HepG2 (cell line): ENCODE results near the gene RPP21. TPM values are rescaled to one million over a fixed set of nuclear protein-coding genes. Genes with fewer than 3 reads are reported as not detected.

Source experiments
- ARNT ChIP-seq: fragments of 450-650 bp; IDR thresholded peaks from 2 replicates; pipeline ENCODE4 v1.6.1; 2017
- CENPX ChIP-seq: sonication (generic); formaldehyde crosslinking; IDR thresholded peaks from 2 replicates; pipeline ENCODE4 v1.9.0; 2021; ENCODE audit warnings: mild to moderate bottlenecking, missing genetic modification reagents, moderate library complexity
- DBP ChIP-seq: sonication (generic); formaldehyde crosslinking; IDR thresholded peaks from 2 replicates; pipeline ENCODE4 v1.4.0; 2020; ENCODE audit warnings: missing genetic modification reagents; ENCODE audit errors: not compliant biosample characterization
- DPF2 ChIP-seq: sonication (generic); formaldehyde crosslinking; IDR thresholded peaks from 2 replicates; pipeline ENCODE4 v1.4.0; 2020; ENCODE audit warnings: mild to moderate bottlenecking, low read depth, missing genetic modification reagents, borderline replicate concordance
- GATAD2A ChIP-seq: IDR thresholded peaks from 2 replicates; pipeline ENCODE4 v1.6.1; 2016
- GTF3A ChIP-seq: sonication (generic); formaldehyde crosslinking; conservative IDR thresholded peaks from 2 replicates; pipeline ENCODE4 v1.4.0; 2020; ENCODE audit warnings: mild to moderate bottlenecking, missing genetic modification reagents
- HMGXB3 ChIP-seq: sonication (generic); formaldehyde crosslinking; IDR thresholded peaks from 2 replicates; pipeline ENCODE4 v1.4.0; 2020; ENCODE audit warnings: missing genetic modification reagents, borderline replicate concordance
- KAT2B ChIP-seq: fragments of 150-350 bp; IDR thresholded peaks from 2 replicates; pipeline ENCODE4 v1.6.1; 2014; ENCODE audit warnings: low read depth, low read length, borderline replicate concordance
- POGZ ChIP-seq: sonication (generic); formaldehyde crosslinking; IDR thresholded peaks from 2 replicates; pipeline ENCODE4 v1.4.0; 2020; ENCODE audit warnings: mild to moderate bottlenecking, missing genetic modification reagents
- RFX1 ChIP-seq: fragments of 450-650 bp; IDR thresholded peaks from 2 replicates; pipeline ENCODE4 v1.6.1; 2017
- ZBTB38 ChIP-seq: sonication (generic); formaldehyde crosslinking; IDR thresholded peaks from 2 replicates; pipeline ENCODE4 v1.5.1; 2020; ENCODE audit warnings: mild to moderate bottlenecking, missing genetic modification reagents
- ZBTB7B ChIP-seq: sonication (generic); formaldehyde crosslinking; IDR thresholded peaks from 2 replicates; pipeline ENCODE4 v1.4.0; 2020; ENCODE audit warnings: missing genetic modification reagents
- ZFP36L2 ChIP-seq: sonication (generic); formaldehyde crosslinking; IDR thresholded peaks from 2 replicates; pipeline ENCODE4 v1.4.0; 2020; ENCODE audit warnings: missing genetic modification reagents
- ZMYM2 ChIP-seq: sonication (generic); formaldehyde crosslinking; IDR thresholded peaks from 2 replicates; pipeline ENCODE4 v1.8.0; 2022; ENCODE audit warnings: mild to moderate bottlenecking, missing genetic modification reagents
- ZNF143 ChIP-seq: sonication (generic); formaldehyde crosslinking; IDR thresholded peaks from 2 replicates; pipeline ENCODE4 v1.4.0; 2020; ENCODE audit warnings: missing genetic modification reagents
- ZNF207 ChIP-seq: fragments of 450-650 bp; IDR thresholded peaks from 2 replicates; pipeline ENCODE4 v1.6.1; 2016; ENCODE audit warnings: antibody characterized with exemption, borderline replicate concordance
- ZNF232 ChIP-seq: sonication (generic); formaldehyde crosslinking; IDR thresholded peaks from 2 replicates; pipeline ENCODE4 v1.4.0; 2020; ENCODE audit warnings: missing genetic modification reagents, borderline replicate concordance
- ZNF577 ChIP-seq: sonication (generic); formaldehyde crosslinking; IDR thresholded peaks from 2 replicates; pipeline ENCODE4 v1.4.0; 2020; ENCODE audit warnings: mild to moderate bottlenecking, low read depth, missing genetic modification reagents, borderline replicate concordance
- ZNF878 ChIP-seq: sonication (generic); formaldehyde crosslinking; IDR thresholded peaks from 2 replicates; pipeline ENCODE4 v1.8.1; 2023; ENCODE audit warnings: mild to moderate bottlenecking, missing genetic modification reagents, moderate library complexity
- polyA plus RNA-seq, 8 experiments: library from polyadenylated mRNA; depleted of rRNA in 3 of 8; stranded (reverse) in 7 of 8; unstranded in 1 of 8; fragments of >200 nt; fragmentation: Illumina TruSeq in 4 of 8; extraction: Trizol in 4 of 8; gene quantifications; 2 replicates each; pipeline versions ENCODE4 v1.2.1 to v1.2.3, GENCODE V29; 2011 to 2016; ENCODE audit warnings: low read depth in 4 of 8, missing spikeins in 1 of 8, mixed read lengths in 1 of 8; ENCODE audit not compliant: insufficient read depth in 1 of 8
- total RNA-seq, 5 experiments: library from RNA; depleted of rRNA; stranded (reverse); fragments of >200 nt; fragmentation: Illumina TruSeq; extraction: Trizol; gene quantifications; 2 replicates each; pipeline ENCODE4 v1.2.3, GENCODE V29; 2016; ENCODE audit warnings: low read depth in 1 of 5
- TF ChIP-seq, protein P1 (sequence below): sonication (generic); formaldehyde crosslinking; IDR thresholded peaks from 2 replicates; pipeline ENCODE4 v1.8.1; 2023; ENCODE audit warnings: mild to moderate bottlenecking, missing genetic modification reagents
- TF ChIP-seq, protein P2 (sequence below): sonication (generic); formaldehyde crosslinking; conservative IDR thresholded peaks from 2 replicates; pipeline ENCODE4 v1.4.0; 2020; ENCODE audit warnings: missing genetic modification reagents
- TF ChIP-seq, protein P3 (sequence below): sonication (generic); formaldehyde crosslinking; IDR thresholded peaks from 2 replicates; pipeline ENCODE4 v1.4.0; 2020; ENCODE audit warnings: missing genetic modification reagents

RPP21 gene
- total and polyA plus RNA-seq, 2 of the 13 experiments (the other 11 are each of a cell fraction or from before 2014, with no cell fraction given), result 53.1 to 72.3 TPM

DNA sequence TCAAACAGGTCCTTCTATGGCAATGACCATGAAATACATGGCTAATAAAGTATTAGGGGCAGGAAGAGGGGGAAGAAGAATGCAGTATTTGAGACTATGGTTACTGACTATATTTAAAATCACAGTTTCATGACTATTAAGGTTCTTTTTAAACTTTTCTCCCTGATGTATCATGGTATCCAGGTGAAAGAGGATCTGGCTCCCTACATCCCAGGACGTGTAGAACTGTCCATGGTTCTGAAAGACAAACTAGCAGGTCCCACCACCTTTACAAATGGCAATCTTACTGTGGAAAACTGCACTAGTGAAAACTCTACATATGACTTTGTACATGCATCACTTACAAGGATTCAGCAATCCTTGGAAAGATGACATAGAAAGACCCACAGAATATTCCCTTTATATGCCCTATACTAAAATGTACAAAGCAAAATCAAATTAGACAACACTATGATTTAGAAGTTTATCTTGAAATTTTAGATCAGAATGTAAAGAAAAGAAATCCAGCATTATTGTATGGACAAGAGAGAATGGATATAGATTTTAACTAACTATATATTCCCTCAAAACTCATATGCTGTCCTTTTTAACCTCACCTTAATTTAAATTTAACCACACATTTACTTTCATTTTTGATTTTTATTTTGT is 33.5 kb downstream of the RPP21 start (continued):
- TF ChIP-seq HMGXB3 (CRISPR knock-in tag) (peak; percentile 90), ZNF207 (no peak), KAT2B (no peak), DPF2 (CRISPR knock-in tag) (no peak), ZNF232 (CRISPR knock-in tag) (0 out of 2 replicates have a peak, but pooled peaks have one; percentile 38), CENPX (CRISPR knock-in tag) (no peak), ZBTB38 (CRISPR knock-in tag) (no peak), RFX1 (no peak), ZNF143 (CRISPR knock-in tag) (no peak), ZBTB7B (CRISPR knock-in tag) (no peak), ZNF878 (CRISPR knock-in tag) (no peak), GTF3A (no peak), ZNF577 (no peak), ARNT (no peak), ZFP36L2 (CRISPR knock-in tag) (peak; percentile 84; the same call in 1 of the 2 replicates), ZMYM2 (CRISPR knock-in tag) (no peak), DBP (no peak), POGZ (CRISPR knock-in tag) (no peak), GATAD2A (CRISPR knock-in tag) (peak; percentile 58)
- TF ChIP-seq, protein P1, sequence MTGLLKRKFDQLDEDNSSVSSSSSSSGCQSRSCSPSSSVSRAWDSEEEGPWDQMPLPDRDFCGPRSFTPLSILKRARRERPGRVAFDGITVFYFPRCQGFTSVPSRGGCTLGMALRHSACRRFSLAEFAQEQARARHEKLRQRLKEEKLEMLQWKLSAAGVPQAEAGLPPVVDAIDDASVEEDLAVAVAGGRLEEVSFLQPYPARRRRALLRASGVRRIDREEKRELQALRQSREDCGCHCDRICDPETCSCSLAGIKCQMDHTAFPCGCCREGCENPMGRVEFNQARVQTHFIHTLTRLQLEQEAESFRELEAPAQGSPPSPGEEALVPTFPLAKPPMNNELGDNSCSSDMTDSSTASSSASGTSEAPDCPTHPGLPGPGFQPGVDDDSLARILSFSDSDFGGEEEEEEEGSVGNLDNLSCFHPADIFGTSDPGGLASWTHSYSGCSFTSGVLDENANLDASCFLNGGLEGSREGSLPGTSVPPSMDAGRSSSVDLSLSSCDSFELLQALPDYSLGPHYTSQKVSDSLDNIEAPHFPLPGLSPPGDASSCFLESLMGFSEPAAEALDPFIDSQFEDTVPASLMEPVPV (CRISPR knock-in tag), result no peak
- TF ChIP-seq, protein P2, sequence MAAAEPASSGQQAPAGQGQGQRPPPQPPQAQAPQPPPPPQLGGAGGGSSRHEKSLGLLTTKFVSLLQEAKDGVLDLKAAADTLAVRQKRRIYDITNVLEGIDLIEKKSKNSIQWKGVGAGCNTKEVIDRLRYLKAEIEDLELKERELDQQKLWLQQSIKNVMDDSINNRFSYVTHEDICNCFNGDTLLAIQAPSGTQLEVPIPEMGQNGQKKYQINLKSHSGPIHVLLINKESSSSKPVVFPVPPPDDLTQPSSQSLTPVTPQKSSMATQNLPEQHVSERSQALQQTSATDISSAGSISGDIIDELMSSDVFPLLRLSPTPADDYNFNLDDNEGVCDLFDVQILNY (CRISPR knock-in tag), result no peak
- TF ChIP-seq, protein P3, sequence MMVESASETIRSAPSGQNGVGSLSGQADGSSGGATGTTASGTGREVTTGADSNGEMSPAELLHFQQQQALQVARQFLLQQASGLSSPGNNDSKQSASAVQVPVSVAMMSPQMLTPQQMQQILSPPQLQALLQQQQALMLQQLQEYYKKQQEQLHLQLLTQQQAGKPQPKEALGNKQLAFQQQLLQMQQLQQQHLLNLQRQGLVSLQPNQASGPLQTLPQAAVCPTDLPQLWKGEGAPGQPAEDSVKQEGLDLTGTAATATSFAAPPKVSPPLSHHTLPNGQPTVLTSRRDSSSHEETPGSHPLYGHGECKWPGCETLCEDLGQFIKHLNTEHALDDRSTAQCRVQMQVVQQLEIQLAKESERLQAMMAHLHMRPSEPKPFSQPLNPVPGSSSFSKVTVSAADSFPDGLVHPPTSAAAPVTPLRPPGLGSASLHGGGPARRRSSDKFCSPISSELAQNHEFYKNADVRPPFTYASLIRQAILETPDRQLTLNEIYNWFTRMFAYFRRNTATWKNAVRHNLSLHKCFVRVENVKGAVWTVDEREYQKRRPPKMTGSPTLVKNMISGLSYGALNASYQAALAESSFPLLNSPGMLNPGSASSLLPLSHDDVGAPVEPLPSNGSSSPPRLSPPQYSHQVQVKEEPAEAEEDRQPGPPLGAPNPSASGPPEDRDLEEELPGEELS, result no peak
